ENCODE data around the gene TOM1L1.

Gene TOM1L1

DNA sequence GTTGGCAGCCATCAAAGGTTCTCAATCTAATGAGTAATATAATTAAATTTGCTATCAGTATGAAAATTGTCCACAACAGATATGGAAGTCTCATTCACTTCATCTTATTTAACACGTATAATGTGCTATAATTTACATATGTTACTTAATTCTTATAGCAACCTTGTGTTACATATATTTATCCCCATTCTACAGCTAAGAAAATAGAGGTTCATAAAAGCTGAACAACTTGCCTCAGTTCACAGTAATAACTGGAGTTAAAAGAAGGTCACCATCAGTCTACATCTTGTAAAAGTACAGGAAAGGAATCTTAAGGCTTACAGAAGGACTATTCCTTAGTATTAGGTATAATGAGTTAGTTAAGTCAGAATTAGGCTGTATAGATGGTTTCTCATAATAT lies 95.8 kb downstream of the TOM1L1 start:
- Mint-ChIP-seq H3K36me3 (ENCODE audit: low read depth) (peaks cover 27% of the 10 kb centered on the region), H3K27ac (no peak overlapping the region), H3K9me3 (no peaks in the 10 kb centered on the region), H3K4me1 (no peaks in the 10 kb centered on the region), H3K4me3 (no peak overlapping the region), H3K27me3 (ENCODE audit: low read depth) (no peaks in the 10 kb centered on the region)
- TF ChIP-seq CTCF (IDR thresholded peaks at IDR 0.05; ENCODE audit: unreplicated experiment in 3 of 3) = no peak

- H3K27me3 Mint-ChIP-seq (ENCODE audit: low read depth) = no peaks in the 10 kb centered on the region
- no peak for TF ChIP-seq CTCF (IDR thresholded peaks at IDR 0.05; ENCODE audit: unreplicated experiment in 3 of 3)
- H3K36me3 Mint-ChIP-seq (ENCODE audit: low read depth) = peaks cover 31% of the 10 kb centered on the region
- H3K4me1 Mint-ChIP-seq = no peaks in the 10 kb centered on the region
- H3K4me3 Mint-ChIP-seq = no peak overlapping the region
- H3K9me3 Mint-ChIP-seq = no peaks in the 10 kb centered on the region
- no peak overlapping the region for H3K27ac Mint-ChIP-seq
Measured at GRCh38 chr17:55002458-55002857, 101.8 kb downstream of the TOM1L1 start.

GRCh38 chr17:55004484-55004883 lies 103.8 kb downstream of the TOM1L1 start:
- Mint-ChIP-seq H3K27ac (no peak overlapping the region), H3K4me3 (no peak overlapping the region), H3K36me3 (ENCODE audit: low read depth) (peaks cover 42% of the 10 kb centered on the region)

DNA sequence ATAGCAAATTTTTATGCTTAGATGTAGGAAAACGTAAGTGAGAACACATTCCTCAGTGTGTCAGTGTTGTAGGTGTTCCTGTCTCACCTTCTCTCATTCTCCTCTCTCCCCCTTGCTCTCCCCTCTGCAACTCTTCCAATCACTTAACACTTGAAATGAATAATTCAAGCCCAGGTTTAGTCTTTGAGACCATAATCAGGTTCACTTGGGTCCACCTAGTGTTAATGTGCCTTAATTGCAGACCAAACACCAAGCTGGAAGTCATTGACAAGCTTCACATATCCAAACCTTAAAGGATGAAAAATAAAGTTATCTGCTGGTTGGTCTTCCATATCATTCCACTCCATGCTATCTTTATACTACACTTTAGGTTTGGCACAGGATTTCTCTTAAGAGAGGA lies 104.9 kb downstream of the TOM1L1 start:
- Mint-ChIP-seq H3K4me1 (no peaks in the 10 kb centered on the region), H3K9me3 (no peaks in the 10 kb centered on the region), H3K36me3 (ENCODE audit: low read depth) (peaks cover 42% of the 10 kb centered on the region), H3K27me3 (ENCODE audit: low read depth) (no peaks in the 10 kb centered on the region), H3K4me3 (no peak overlapping the region), H3K27ac (no peak overlapping the region)
- TF ChIP-seq CTCF (IDR thresholded peaks at IDR 0.05; ENCODE audit: unreplicated experiment in 3 of 3) = peak in 2 of 3 experiments; percentile 17 to 33

More at GRCh38 chr17:55004484-55004883, 103.8 kb downstream of the TOM1L1 start:
- no peak for TF ChIP-seq CTCF (IDR thresholded peaks at IDR 0.05; ENCODE audit: unreplicated experiment in 3 of 3)
- H3K4me1 Mint-ChIP-seq = no peaks in the 10 kb centered on the region
- no peaks in the 10 kb centered on the region for H3K9me3 Mint-ChIP-seq
- H3K27me3 Mint-ChIP-seq (ENCODE audit: low read depth) = no peaks in the 10 kb centered on the region
